AG04450 (cell line): ENCODE measurements around the gene MPHOSPH9. TPM values are rescaled to one million over a fixed set of nuclear protein-coding genes. Genes with fewer than 3 reads are reported as not detected.

ENCODE experiments used
- CTCF ChIA-PET: fragments of 300-600, 350-600 bp; formaldehyde crosslinking; extraction: SDS; loops from one replicate; lab custom pipeline; 2022; ENCODE audit warnings: antibody characterized with exemption, inconsistent platforms; lab: Charles Lee
- POLR2A ChIA-PET: fragments of 350-600 bp; formaldehyde crosslinking; extraction: SDS; loops from one replicate; lab custom pipeline; 2021; ENCODE audit warnings: antibody characterized with exemption, inconsistent platforms; lab: Yijun Ruan, JAX
- DNase-seq: peaks from one replicate; pipeline ENCODE4 v3.0.0-alpha.2; 2011; ENCODE audit warnings: low read depth, low spot score
- H3K27ac ChIP-seq: one replicate; pipeline ENCODE4 v1.5.1; 2012; ENCODE audit warnings: low read depth, low read length, control low read depth
- H3K27me3 ChIP-seq: one replicate; pipeline ENCODE4 v1.6.0; 2012; ENCODE audit warnings: low read length; ENCODE audit not compliant: control insufficient read depth, insufficient read depth
- H3K4me3 ChIP-seq: 2 replicates; pipeline ENCODE4 v1.5.1; 2011; ENCODE audit warnings: mild to moderate bottlenecking, low read depth, low read length, control low read depth
- H3K9me3 ChIP-seq: 2 replicates; pipeline ENCODE4 v1.5.1; 2012; ENCODE audit warnings: low read length; ENCODE audit not compliant: control insufficient read depth, insufficient read depth
- polyA plus RNA-seq: library from polyadenylated mRNA; depleted of rRNA; stranded (reverse); fragments of >200 nt; gene quantifications from 2 replicates; pipeline ENCODE4 v1.2.3, GENCODE V29; 2011
- TF ChIP-seq, protein P1 (sequence below): IDR thresholded peaks from 2 replicates; pipeline ENCODE4 v1.5.1; 2011; ENCODE audit warnings: low read depth, low read length, control low read depth, inconsistent platforms

Gene MPHOSPH9
- polyA plus RNA-seq, 1 experiment = 20.3 TPM

DNA sequence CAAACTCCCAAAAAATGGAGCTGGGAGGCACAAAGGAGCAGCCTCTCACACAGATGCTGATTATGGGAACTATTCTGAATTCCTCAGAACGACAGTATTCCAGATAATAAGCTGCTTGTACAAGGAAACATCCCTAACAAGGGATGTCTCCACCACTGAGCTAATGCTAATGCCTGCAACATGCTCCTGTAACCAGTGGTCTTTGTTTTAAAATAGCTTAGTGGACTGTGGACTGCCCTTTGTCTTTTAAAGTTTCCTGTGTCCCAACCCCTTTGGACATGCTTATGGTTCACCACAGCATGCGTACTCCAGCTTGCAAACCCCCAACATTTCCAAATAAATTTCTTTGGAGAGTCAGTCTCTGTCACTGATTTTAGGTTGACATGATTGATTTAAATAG lies 65.6 kb downstream of the MPHOSPH9 start:
- Histone ChIP-seq H3K27me3 (no peaks in the 10 kb centered on the region), H3K27ac (no peak overlapping the region), H3K4me3 (no peak overlapping the region), H3K9me3 (no peaks in the 10 kb centered on the region)
- TF ChIP-seq, protein P1, sequence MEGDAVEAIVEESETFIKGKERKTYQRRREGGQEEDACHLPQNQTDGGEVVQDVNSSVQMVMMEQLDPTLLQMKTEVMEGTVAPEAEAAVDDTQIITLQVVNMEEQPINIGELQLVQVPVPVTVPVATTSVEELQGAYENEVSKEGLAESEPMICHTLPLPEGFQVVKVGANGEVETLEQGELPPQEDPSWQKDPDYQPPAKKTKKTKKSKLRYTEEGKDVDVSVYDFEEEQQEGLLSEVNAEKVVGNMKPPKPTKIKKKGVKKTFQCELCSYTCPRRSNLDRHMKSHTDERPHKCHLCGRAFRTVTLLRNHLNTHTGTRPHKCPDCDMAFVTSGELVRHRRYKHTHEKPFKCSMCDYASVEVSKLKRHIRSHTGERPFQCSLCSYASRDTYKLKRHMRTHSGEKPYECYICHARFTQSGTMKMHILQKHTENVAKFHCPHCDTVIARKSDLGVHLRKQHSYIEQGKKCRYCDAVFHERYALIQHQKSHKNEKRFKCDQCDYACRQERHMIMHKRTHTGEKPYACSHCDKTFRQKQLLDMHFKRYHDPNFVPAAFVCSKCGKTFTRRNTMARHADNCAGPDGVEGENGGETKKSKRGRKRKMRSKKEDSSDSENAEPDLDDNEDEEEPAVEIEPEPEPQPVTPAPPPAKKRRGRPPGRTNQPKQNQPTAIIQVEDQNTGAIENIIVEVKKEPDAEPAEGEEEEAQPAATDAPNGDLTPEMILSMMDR = no peak
- CTCF ChIA-PET = interaction anchor here (1.0 kb wide), 1 partner anchor 11 kb away, joined by 3 read pairs; no protein-coding TSS in a partner anchor
- DNase-seq = no peak
- POLR2A ChIA-PET = no interaction called here

DNA sequence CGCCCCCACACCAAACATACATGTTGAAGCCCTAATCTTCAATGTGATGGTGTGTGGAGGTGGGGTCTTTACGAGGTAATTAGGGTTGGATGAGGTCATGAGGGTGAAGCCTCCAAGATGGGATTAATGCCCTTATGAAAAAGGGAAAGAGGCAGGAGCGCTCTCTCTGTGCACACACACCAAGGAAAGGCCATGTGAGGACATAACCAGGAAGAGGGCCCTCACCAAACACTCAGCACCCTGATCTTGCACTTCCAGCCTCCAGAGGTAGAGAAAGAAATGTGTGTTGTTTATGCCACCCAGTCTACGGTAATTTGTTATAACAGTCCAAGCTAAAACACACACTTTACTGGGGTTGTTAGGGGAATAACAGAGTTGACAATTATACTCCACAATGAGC lies 67.4 kb downstream of the MPHOSPH9 start:
- no peak for DNase-seq
- no peak overlapping the region for H3K27ac ChIP-seq
- TF ChIP-seq, protein P1 = no peak
- POLR2A ChIA-PET = no interaction called here
- no peak overlapping the region for H3K4me3 ChIP-seq
- no peaks in the 10 kb centered on the region for H3K27me3 ChIP-seq
- H3K9me3 ChIP-seq = no peaks in the 10 kb centered on the region
- CTCF ChIA-PET = no interaction called here

DNA sequence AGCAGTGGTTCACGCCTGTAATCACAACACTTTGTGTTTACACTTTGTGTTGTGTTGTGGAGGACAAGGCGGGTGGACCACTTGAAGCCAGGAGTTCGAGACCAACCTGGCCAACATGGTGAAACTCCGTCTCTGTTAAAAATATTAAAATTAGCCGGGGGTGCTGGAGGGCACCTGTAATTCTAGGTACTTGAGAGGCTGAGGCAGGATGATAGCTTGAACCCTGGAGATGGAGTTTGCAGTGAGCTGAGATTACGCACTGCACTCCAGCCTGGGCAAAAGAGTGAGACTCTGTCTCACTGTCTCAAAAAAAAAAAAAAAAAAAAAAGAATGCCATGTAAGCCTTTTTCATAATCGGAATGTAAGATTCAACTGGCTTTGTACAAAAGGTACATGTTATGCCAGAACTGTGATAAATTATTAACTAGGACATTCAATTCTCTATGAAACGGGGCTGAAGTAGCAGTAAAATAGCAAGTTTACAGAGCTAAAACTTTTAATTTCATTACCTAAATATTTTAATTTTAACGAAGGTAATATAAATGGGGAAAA lies 68.2 kb downstream of the MPHOSPH9 start:
- Histone ChIP-seq H3K4me3 (no peak overlapping the region), H3K27ac (no peak overlapping the region), H3K27me3 (no peaks in the 10 kb centered on the region), H3K9me3 (no peaks in the 10 kb centered on the region)
- CTCF ChIA-PET = interaction anchor here (0.6 kb wide), 1 partner anchor 46 kb away, joined by 4 read pairs; no protein-coding TSS in a partner anchor
- POLR2A ChIA-PET = no interaction called here
- DNase-seq = no peak
- TF ChIP-seq, protein P1 = no peak

DNA sequence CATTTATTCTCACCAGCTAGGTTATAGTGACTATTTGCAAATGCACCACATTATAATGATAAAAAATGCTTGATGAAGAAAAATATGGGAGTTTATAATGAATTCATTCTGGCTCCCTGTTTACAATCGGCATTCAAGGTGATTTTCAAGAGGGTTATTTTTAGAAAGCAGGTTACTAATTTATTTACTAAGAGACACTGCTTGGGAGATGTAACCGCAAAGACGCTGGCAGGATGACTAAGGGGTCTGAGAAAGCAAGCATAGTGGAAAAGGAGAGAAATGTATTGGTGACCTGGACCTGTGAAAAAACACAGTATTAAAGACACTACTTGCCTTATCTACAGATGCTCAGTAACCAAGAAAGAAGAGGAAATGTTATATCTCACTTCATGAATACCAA lies 68.7 kb downstream of the MPHOSPH9 start:
- DNase-seq = no peak
- POLR2A ChIA-PET = no interaction called here
- Histone ChIP-seq H3K27me3 (no peaks in the 10 kb centered on the region), H3K9me3 (no peaks in the 10 kb centered on the region), H3K4me3 (no peak overlapping the region), H3K27ac (no peak overlapping the region)
- TF ChIP-seq, protein P1 = no peak
- CTCF ChIA-PET = no interaction called here

DNA sequence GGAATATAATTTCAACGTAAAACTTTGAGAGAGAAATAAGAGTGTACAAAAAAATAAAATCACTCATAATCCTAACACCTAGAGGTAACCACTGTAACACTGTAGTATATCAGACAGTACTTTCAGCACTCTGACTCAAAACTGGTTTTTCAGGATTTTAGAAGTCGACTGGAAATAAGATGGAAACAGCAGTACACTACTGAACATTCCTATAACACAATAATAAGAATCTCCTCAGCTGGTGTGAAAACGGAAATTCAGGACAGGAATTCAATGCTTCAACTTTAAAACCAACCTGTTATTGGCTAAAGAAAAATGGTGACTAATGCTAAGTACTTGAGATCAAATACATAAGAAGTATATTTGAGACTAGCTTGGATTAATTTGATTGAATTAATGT lies 69.7 kb downstream of the MPHOSPH9 start:
- Histone ChIP-seq H3K4me3 (no peak overlapping the region), H3K27ac (no peak overlapping the region), H3K9me3 (no peaks in the 10 kb centered on the region), H3K27me3 (no peaks in the 10 kb centered on the region)
- no peak for DNase-seq
- TF ChIP-seq, protein P1 = no peak
- CTCF ChIA-PET = no interaction called here
- POLR2A ChIA-PET = no interaction called here
